SK-N-SH (cell line): ENCODE results near the gene EEF1A2.

Experiments used
- RFX5 ChIP-seq: IDR thresholded peaks from 2 replicates; pipeline ENCODE4 v1.6.1; 2012; ENCODE audit warnings: mild to moderate bottlenecking, improper control_type of control experiment, low read length
- TF ChIP-seq, protein P1 (sequence below): fragments of 200-600 bp; sonication (generic); IDR thresholded peaks from 2 replicates; pipeline ENCODE4 v1.6.1; 2017; ENCODE audit warnings: antibody characterized with exemption, mild to moderate bottlenecking, moderate library complexity
- TF ChIP-seq, protein P2 (sequence below): fragments of 150-350 bp; IDR thresholded peaks from 2 replicates; pipeline ENCODE4 v1.6.1; 2016; ENCODE audit warnings: mild to moderate bottlenecking, low read depth, low read length
- TF ChIP-seq, protein P3 (sequence below): IDR thresholded peaks from 2 replicates; pipeline ENCODE4 v1.6.1; 2012; ENCODE audit warnings: mild to moderate bottlenecking, low read depth, low read length, moderate library complexity

DNA sequence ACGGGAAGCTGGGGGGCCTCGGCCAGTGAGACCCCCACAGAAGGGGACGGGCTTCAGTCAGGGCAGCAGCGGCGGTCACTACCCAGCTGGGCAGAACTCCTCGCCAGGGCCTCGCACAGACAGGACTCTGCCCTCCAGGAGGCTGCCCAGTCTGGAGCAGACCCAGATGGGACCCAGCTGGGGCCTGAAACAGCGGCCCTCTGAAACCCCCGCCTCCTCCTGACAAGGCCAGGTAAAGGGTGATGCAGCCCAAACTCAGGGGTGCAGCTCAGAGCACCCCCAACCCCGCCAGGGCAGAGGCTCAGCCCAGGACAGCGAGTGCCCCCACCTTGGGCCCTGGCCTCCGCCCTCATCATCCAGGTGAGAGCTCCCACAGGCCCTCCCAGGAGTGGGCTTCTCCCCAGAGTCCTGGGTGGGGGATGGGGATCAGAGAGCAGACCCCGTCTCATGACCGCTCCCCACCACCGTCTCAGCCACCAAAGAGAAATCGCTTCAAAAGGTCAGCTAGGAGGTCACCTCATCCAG, 2.2 kb downstream of the EEF1A2 start:
- TF ChIP-seq, protein P1, sequence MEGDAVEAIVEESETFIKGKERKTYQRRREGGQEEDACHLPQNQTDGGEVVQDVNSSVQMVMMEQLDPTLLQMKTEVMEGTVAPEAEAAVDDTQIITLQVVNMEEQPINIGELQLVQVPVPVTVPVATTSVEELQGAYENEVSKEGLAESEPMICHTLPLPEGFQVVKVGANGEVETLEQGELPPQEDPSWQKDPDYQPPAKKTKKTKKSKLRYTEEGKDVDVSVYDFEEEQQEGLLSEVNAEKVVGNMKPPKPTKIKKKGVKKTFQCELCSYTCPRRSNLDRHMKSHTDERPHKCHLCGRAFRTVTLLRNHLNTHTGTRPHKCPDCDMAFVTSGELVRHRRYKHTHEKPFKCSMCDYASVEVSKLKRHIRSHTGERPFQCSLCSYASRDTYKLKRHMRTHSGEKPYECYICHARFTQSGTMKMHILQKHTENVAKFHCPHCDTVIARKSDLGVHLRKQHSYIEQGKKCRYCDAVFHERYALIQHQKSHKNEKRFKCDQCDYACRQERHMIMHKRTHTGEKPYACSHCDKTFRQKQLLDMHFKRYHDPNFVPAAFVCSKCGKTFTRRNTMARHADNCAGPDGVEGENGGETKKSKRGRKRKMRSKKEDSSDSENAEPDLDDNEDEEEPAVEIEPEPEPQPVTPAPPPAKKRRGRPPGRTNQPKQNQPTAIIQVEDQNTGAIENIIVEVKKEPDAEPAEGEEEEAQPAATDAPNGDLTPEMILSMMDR = no peak
- TF ChIP-seq, protein P2, sequence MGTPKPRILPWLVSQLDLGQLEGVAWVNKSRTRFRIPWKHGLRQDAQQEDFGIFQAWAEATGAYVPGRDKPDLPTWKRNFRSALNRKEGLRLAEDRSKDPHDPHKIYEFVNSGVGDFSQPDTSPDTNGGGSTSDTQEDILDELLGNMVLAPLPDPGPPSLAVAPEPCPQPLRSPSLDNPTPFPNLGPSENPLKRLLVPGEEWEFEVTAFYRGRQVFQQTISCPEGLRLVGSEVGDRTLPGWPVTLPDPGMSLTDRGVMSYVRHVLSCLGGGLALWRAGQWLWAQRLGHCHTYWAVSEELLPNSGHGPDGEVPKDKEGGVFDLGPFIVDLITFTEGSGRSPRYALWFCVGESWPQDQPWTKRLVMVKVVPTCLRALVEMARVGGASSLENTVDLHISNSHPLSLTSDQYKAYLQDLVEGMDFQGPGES = no peak
- TF ChIP-seq RFX5 = no peak
- TF ChIP-seq, protein P3, sequence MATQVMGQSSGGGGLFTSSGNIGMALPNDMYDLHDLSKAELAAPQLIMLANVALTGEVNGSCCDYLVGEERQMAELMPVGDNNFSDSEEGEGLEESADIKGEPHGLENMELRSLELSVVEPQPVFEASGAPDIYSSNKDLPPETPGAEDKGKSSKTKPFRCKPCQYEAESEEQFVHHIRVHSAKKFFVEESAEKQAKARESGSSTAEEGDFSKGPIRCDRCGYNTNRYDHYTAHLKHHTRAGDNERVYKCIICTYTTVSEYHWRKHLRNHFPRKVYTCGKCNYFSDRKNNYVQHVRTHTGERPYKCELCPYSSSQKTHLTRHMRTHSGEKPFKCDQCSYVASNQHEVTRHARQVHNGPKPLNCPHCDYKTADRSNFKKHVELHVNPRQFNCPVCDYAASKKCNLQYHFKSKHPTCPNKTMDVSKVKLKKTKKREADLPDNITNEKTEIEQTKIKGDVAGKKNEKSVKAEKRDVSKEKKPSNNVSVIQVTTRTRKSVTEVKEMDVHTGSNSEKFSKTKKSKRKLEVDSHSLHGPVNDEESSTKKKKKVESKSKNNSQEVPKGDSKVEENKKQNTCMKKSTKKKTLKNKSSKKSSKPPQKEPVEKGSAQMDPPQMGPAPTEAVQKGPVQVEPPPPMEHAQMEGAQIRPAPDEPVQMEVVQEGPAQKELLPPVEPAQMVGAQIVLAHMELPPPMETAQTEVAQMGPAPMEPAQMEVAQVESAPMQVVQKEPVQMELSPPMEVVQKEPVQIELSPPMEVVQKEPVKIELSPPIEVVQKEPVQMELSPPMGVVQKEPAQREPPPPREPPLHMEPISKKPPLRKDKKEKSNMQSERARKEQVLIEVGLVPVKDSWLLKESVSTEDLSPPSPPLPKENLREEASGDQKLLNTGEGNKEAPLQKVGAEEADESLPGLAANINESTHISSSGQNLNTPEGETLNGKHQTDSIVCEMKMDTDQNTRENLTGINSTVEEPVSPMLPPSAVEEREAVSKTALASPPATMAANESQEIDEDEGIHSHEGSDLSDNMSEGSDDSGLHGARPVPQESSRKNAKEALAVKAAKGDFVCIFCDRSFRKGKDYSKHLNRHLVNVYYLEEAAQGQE = no peak
